CD4-positive, CD25-positive, alpha-beta regulatory T cell (primary cell): ENCODE data around the gene IL17D. TPM values are rescaled to one million over a fixed set of nuclear protein-coding genes. Genes with fewer than 3 reads are reported as not detected.

Experiments used
- ATAC-seq, 2 donors: fragments of 150-1000 bp; cut with Tn5 transposase; one replicate each; pipeline ENCODE4 v1.10.0; 2021; ENCODE audit warnings: low read depth in 2 of 2, moderate number of reproducible peaks in 2 of 2, moderate library complexity in 1 of 2
- DNase-seq, 3 donors: peaks; one replicate each; pipeline versions ENCODE4 v3.0.0 to v3.0.0-alpha.2; 2012 to 2022; ENCODE audit warnings: mixed read lengths in 1 of 3
- H3K27ac ChIP-seq: one replicate; pipeline ENCODE4 v1.7.0; 2013; ENCODE audit warnings: mild to moderate bottlenecking, low read length; ENCODE audit not compliant: insufficient read depth, poor library complexity, severe bottlenecking
- H3K27me3 ChIP-seq: one replicate; pipeline ENCODE4 v1.7.0; 2013; ENCODE audit warnings: low read length; ENCODE audit not compliant: control insufficient read depth, insufficient read depth
- H3K36me3 ChIP-seq: one replicate; pipeline ENCODE4 v1.7.0; 2013; ENCODE audit warnings: mild to moderate bottlenecking, low read length, moderate library complexity; ENCODE audit not compliant: control insufficient read depth, insufficient read depth
- H3K4me1 ChIP-seq: 2 replicates; pipeline ENCODE4 v1.7.0; 2013; ENCODE audit warnings: mild to moderate bottlenecking, low read length; ENCODE audit not compliant: insufficient read depth, control insufficient read depth, poor library complexity, severe bottlenecking
- H3K4me3 ChIP-seq: one replicate; pipeline ENCODE4 v1.7.0; 2013; ENCODE audit warnings: low read depth, mild to moderate bottlenecking, low read length, moderate library complexity
- H3K9me3 ChIP-seq, 2 experiments: 1 replicate in 1 of 2; 2 replicates in 1 of 2; pipeline ENCODE4 v1.7.0; 2013; ENCODE audit warnings: low read length in 2 of 2, mild to moderate bottlenecking in 1 of 2, moderate library complexity in 1 of 2; ENCODE audit not compliant: control insufficient read depth in 2 of 2
- H3K27ac Mint-ChIP-seq, 3 donors: one replicate each; pipeline ENCODE4 v1.8.0; 2020 to 2022; ENCODE audit warnings: mild to moderate bottlenecking in 3 of 3, mixed read lengths in 3 of 3, moderate library complexity in 2 of 3
- H3K27me3 Mint-ChIP-seq: one replicate; pipeline ENCODE4 v1.8.0; 2022; ENCODE audit warnings: mild to moderate bottlenecking, mixed read lengths
- H3K36me3 Mint-ChIP-seq: one replicate; pipeline ENCODE4 v1.8.0; 2020; ENCODE audit warnings: mixed read lengths
- H3K4me1 Mint-ChIP-seq, 4 donors: one replicate each; pipeline ENCODE4 v1.8.0; 2020 to 2022; ENCODE audit warnings: mixed read lengths in 4 of 4, mild to moderate bottlenecking in 1 of 4
- H3K4me3 Mint-ChIP-seq, 4 donors: one replicate each; pipeline ENCODE4 v1.8.0; 2020 to 2022; ENCODE audit warnings: mild to moderate bottlenecking in 4 of 4, mixed read lengths in 4 of 4, moderate library complexity in 3 of 4
- H3K9me3 Mint-ChIP-seq, 7 donors: one replicate each; pipeline ENCODE4 v1.8.0; 2020 to 2022; ENCODE audit warnings: mixed read lengths in 7 of 7, mild to moderate bottlenecking in 3 of 7, moderate library complexity in 2 of 7
- polyA plus RNA-seq, 4 donors: library from polyadenylated mRNA; unstranded; fragments of 300-500 nt; fragmentation: Illumina TruSeq; gene quantifications; one replicate each; pipeline ENCODE4 v1.2.3, GENCODE V29; 2021
- total RNA-seq: library from RNA; stranded (reverse); gene quantifications from one replicate; pipeline ENCODE4 v1.2.3, GENCODE V29; 2022

Gene IL17D
- total and polyA plus RNA-seq, 5 donors from 2014 or later, result 0.11 to 0.21 (median 0.17) TPM; not detected in 2

DNA sequence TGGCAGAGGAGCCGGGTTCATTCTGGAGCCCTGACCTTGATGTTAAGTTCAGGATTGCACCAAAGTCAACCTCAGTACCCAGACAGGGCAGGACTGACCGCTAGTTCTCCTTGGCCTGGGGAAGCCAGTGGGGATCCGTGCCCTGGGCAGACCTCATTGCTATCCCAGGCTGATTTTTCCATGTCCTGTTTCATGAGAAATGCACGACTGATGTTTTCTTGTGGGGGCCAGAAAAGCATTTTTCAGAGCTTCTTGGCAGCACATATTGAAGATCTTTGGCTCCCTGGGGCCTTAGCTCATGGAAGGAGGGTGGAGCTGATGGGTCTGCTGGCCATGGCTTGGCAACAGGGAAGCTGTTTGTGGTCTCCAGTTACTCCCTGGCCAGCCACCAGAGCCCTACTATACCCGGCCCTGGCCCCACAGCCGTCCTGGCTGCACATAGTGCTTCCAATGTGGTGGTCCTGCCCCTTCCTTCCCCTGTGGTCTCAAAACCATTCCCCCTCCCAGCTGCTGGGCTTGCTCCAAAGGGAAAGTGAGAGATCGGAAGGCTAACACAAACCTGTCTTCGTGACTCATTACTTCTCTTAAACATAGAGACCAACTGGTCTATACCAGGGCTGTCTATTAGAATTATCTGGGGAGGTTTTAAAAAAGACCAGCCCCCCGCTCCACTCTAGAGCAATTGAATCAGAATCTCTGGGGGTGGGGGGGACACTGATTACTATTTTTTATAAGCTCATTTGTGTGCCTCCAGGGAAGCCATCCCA is 11.2 kb downstream of the IL17D start:
- Mint-ChIP-seq H3K36me3 (no peaks in the 10 kb centered on the region), H3K9me3 (peaks cover 0 to 2% (median 0%) of the 10 kb centered on the region in 7 donors), H3K27me3 (peaks cover 15% of the 10 kb centered on the region), H3K4me1 (peaks cover 4 to 8% (median 7%) of the 10 kb centered on the region in 4 donors), H3K4me3 (no peak overlapping the region), H3K27ac (peak overlapping the region in 1 of 3 donors; percentile 54)
- Histone ChIP-seq H3K36me3 (no peaks in the 10 kb centered on the region), H3K9me3 (no peaks in the 10 kb centered on the region), H3K27me3 (no peaks in the 10 kb centered on the region), H3K4me3 (no peak overlapping the region), H3K27ac (no peak overlapping the region), H3K4me1 (peaks cover 6% of the 10 kb centered on the region)
- ATAC-seq, result no peak
- DNase-seq, result no peak

- Mint-ChIP-seq H3K27ac (no peak overlapping the region), H3K27me3 (peaks cover 15% of the 10 kb centered on the region), H3K4me3 (no peak overlapping the region), H3K36me3 (no peaks in the 10 kb centered on the region), H3K9me3 (peaks cover 0 to 2% (median 0%) of the 10 kb centered on the region in 7 donors), H3K4me1 (peaks cover 4 to 8% (median 7%) of the 10 kb centered on the region in 4 donors)
- ATAC-seq, result no peak
- Histone ChIP-seq H3K27me3 (no peaks in the 10 kb centered on the region), H3K4me1 (peaks cover 6% of the 10 kb centered on the region), H3K36me3 (no peaks in the 10 kb centered on the region), H3K4me3 (no peak overlapping the region), H3K27ac (no peak overlapping the region), H3K9me3 (no peaks in the 10 kb centered on the region)
- DNase-seq, result no peak
Observed at GRCh38 chr13:20715330-20715712, 11.8 kb downstream of the IL17D start.

DNA sequence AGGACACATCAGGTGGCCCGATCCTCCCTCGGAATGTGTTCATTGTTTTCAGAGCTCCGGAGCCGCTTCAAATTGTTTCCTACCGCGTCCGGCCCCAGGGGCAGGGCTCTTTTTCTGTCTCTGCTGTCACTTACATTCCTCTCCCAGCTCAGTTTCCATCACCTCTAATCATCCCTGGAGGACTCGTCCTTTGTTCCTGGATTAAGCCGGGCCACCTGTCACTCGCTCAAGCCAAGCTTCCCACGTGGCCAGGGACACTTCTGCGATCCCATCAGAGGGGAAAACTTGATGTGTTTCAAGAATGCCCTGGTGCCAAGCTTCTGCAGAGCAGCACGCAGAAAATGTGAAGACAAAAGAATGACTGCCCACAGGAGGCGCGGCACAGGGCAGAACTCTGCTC is 13.5 kb downstream of the IL17D start:
- H3K27ac ChIP-seq, result no peak overlapping the region
- H3K27ac Mint-ChIP-seq, result no peak overlapping the region
- no peak overlapping the region for H3K4me3 ChIP-seq
- H3K9me3 ChIP-seq, result no peaks in the 10 kb centered on the region
- no peak for ATAC-seq
- peaks cover 4 to 13% (median 7%) of the 10 kb centered on the region in 4 donors for H3K4me1 Mint-ChIP-seq
- no peak overlapping the region for H3K4me3 Mint-ChIP-seq
- H3K36me3 ChIP-seq, result no peaks in the 10 kb centered on the region
- H3K9me3 Mint-ChIP-seq, result peaks cover 0 to 2% (median 0%) of the 10 kb centered on the region in 7 donors
- H3K4me1 ChIP-seq, result peaks cover 15% of the 10 kb centered on the region
- no peaks in the 10 kb centered on the region for H3K36me3 Mint-ChIP-seq
- H3K27me3 Mint-ChIP-seq, result peaks cover 10% of the 10 kb centered on the region
- no peak for DNase-seq
- no peaks in the 10 kb centered on the region for H3K27me3 ChIP-seq

DNA sequence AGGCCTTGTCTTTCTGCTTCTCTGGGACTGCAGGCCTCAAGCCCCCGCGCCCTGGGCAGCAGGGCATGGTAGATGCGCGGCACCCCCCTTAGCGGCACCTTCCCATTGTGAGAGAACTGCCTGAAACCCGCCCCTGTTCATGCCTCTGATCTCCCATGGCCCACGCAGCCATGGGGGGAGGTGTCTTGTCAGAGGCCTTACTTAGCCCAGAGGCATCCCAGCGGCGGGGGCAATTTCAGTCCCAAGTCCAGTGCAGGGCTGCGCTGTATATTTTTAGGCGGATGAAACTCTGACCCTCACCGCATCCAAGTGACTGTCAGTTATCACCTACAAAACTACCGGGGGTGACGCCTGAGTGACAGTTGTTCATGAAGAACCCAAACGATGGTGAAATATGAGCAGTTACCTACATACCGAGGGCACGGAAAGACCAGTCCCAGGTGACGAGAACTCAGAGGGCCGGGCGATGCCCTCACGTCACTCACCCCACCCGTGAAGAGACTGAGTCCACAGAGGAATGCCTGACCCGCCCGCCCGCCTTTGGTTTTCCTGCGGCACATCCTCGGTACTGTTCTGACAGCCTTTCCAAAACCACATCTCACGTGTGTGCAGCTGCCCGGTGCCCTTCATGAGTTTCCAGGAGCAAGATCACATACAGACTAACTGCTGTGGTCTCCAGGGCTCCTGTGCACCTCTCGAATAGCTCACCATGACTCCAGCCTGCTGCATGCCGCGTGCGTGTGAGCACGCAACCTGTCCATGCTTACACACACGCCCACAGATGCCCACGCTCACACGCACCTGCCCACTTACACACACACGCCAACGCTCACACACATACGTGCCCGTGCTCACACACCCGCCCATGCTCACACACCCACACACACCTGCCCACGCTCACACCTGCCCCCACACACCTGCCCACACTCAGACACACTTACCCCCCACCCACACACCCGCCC is 14.4 kb downstream of the IL17D start:
- Histone ChIP-seq H3K9me3 (no peaks in the 10 kb centered on the region), H3K27ac (no peak overlapping the region), H3K4me1 (peaks cover 10% of the 10 kb centered on the region), H3K36me3 (no peaks in the 10 kb centered on the region), H3K4me3 (no peak overlapping the region), H3K27me3 (no peaks in the 10 kb centered on the region)
- H3K4me1 Mint-ChIP-seq, result peaks cover 2 to 15% (median 5%) of the 10 kb centered on the region in 4 donors
- ATAC-seq (no peak), DNase-seq (no peak)
- peaks cover 18% of the 10 kb centered on the region for H3K27me3 Mint-ChIP-seq
- H3K27ac Mint-ChIP-seq, result no peak overlapping the region
- peaks cover 0 to 2% (median 0%) of the 10 kb centered on the region in 7 donors for H3K9me3 Mint-ChIP-seq
- no peaks in the 10 kb centered on the region for H3K36me3 Mint-ChIP-seq
- no peak overlapping the region for H3K4me3 Mint-ChIP-seq

GRCh38 chr13:20718958-20719566 is 15.6 kb downstream of the IL17D start:
- H3K4me1 Mint-ChIP-seq, result peaks cover 0 to 10% (median 0%) of the 10 kb centered on the region in 4 donors
- no peak for ATAC-seq
- peaks cover 0 to 1% (median 0%) of the 10 kb centered on the region in 7 donors for H3K9me3 Mint-ChIP-seq
- no peaks in the 10 kb centered on the region for H3K27me3 ChIP-seq
- H3K36me3 Mint-ChIP-seq, result no peaks in the 10 kb centered on the region
- no peak overlapping the region for H3K27ac Mint-ChIP-seq
- no peaks in the 10 kb centered on the region for H3K9me3 ChIP-seq
- no peak for DNase-seq
- no peak overlapping the region for H3K4me3 Mint-ChIP-seq
- no peak overlapping the region for H3K27ac ChIP-seq
- no peaks in the 10 kb centered on the region for H3K36me3 ChIP-seq
- H3K4me1 ChIP-seq, result peaks cover 10% of the 10 kb centered on the region
- no peak overlapping the region for H3K4me3 ChIP-seq
- H3K27me3 Mint-ChIP-seq, result peaks cover 12% of the 10 kb centered on the region

GRCh38 chr13:20719783-20720182 is 16.3 kb downstream of the IL17D start:
- Mint-ChIP-seq H3K4me1 (peaks cover 0 to 10% (median 0%) of the 10 kb centered on the region in 4 donors), H3K27ac (no peak overlapping the region), H3K27me3 (peaks cover 12% of the 10 kb centered on the region), H3K4me3 (no peak overlapping the region), H3K9me3 (peaks cover 0 to 1% (median 0%) of the 10 kb centered on the region in 7 donors), H3K36me3 (no peaks in the 10 kb centered on the region)
- Histone ChIP-seq H3K4me1 (peaks cover 10% of the 10 kb centered on the region), H3K27ac (no peak overlapping the region), H3K36me3 (no peaks in the 10 kb centered on the region), H3K9me3 (no peaks in the 10 kb centered on the region), H3K27me3 (no peaks in the 10 kb centered on the region), H3K4me3 (no peak overlapping the region)
- DNase-seq, result no peak
- ATAC-seq, result no peak

DNA sequence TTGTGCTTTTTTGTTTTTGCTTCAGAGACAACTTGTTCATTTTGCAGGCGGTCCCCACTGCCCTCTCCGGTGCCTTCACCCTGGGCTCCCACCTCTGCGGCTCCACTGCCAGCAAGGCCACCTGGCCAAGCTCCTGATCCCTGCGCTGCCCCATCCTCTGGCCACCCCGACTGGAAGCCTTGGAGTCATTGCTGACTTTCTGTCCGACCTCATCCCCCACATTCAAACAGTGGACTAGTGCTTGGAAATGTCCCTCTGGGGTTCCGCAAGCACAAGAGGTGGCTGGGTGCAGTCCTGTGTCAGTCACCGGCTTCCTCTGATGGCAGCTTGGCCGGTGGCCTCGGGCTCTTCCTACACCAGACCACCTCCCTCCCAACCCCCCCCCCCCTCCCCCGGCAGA is 17.0 kb downstream of the IL17D start:
- peaks cover 0 to 1% (median 0%) of the 10 kb centered on the region in 7 donors for H3K9me3 Mint-ChIP-seq
- peaks cover 12% of the 10 kb centered on the region for H3K27me3 Mint-ChIP-seq
- Histone ChIP-seq H3K36me3 (no peaks in the 10 kb centered on the region), H3K4me3 (no peak overlapping the region), H3K27ac (no peak overlapping the region), H3K4me1 (peaks cover 10% of the 10 kb centered on the region), H3K9me3 (no peaks in the 10 kb centered on the region), H3K27me3 (no peaks in the 10 kb centered on the region)
- no peaks in the 10 kb centered on the region for H3K36me3 Mint-ChIP-seq
- peaks cover 0 to 10% (median 0%) of the 10 kb centered on the region in 4 donors for H3K4me1 Mint-ChIP-seq
- no peak overlapping the region for H3K4me3 Mint-ChIP-seq
- H3K27ac Mint-ChIP-seq, result no peak overlapping the region
- ATAC-seq, result no peak
- no peak for DNase-seq
